ENCODE measurements around the gene RNU4-1. TPM values are rescaled to one million over a fixed set of nuclear protein-coding genes. Genes with fewer than 3 reads are reported as not detected.

Gene RNU4-1
- under 0.01 TPM in 2 replicates for total RNA-seq

DNA sequence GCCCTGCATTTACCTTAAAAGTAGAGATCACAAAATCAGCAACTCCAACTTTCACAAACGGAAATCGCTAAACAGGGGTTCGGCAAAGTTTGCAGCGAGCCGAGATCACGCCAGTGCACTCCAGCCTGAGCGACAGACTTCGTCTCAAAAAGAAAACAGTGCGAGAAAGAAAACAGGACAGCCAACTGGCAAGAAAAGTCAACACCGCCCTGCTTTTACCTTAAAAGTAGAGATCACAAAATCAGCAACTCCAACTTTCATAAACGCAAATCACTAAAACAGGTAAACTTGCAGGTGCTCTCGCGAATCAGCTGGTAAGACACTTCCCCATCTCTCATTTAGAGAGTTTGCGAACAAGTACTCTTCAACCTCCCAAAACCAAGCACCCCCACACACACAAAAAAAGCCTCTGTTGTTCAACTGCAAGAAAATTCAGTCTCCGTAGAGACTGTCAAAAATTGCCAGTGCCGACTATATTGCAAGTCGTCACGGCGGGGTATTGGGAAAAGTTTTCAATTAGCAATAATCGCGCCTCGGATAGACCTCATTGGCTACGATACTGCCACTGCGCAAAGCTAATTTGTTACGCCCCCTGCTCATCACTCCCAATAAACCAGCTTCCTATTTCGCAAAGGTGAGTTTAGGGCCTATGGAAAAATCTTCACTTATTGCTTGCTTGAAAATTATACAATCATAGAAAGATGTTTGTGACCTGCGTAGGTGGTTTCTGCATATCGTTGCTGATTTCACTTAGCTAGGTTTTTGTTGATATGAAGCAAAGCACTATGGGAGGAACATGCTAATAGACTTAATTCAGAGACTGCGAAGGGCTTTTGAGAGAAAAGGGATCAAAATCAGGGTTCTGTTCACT, at the start of gene RNU4-1:
TSS of gene RNU4-1 (minus strand) at position 577 of the 871 bp plus-strand sequence.

DNA sequence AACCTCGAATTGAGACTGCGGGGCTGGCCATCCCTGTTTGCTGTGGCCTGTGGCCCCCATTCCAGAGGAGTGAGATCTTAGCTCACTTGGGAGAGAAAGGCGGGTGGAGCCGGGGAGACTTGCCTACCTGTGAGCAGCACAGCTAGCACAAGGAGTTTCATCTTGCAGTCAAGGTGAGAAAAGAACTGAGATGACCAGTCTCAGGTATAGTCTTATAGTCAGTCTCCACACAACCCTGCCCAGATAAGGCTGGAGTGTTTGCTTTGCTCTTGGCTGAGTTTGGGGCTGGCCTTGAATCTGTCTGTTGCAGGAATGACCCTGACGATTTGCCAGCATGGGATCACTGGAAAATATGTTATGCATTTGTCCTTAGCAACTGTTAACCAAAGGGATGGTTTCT, 34.6 kb upstream of the RNU4-1 start, which contains the start of gene PLA2G1B:
TSS of gene PLA2G1B (minus strand) at position 187 of the 400 bp plus-strand sequence. CDS start at position 161, 26 bp downstream.

DNA sequence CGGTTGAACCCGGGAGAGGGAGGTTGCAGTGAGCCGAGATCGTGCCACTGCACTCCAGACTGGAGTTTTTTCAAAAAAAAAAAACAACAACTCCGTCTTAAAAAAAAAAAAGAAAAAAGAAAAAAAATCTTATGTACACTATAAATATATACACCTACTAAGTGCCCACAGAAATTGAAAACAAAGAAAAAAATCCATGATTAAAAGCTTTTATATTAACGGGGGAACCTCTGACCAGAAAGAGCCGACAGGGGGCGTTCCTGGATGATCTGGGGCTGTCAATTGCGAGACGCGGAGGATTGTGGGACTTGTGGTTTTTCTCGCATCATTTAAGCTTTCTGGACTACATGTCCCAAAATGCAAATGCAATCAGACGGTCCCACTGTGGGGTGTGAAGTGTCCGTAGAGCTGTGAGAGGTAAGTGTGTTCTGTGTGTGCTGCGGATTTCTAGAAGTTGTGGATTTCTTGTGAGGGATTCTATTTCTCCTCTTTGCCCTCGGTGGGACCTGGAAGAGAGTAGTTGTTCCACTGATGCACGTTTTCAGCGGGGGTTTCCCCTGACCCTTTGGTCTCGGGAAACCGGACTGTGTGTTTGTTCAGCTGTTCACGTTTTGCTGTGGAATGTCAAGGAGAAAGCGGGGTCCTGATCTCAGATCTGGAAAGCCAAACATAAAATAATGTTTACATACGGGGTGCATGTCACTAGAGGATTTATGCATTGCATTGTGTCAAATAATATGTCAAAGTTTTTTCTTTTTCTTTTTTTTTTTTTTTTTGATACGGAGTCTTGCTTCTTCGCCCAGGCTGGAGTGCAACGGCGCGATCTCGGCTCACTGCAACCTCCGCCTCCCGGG, 9.2 kb upstream of the RNU4-1 start, which contains the start of gene SIRT4:
TSS of gene SIRT4 (plus strand) at position 360 of the 854 bp plus-strand sequence. CDS start 1,241 bp downstream, outside the sequence.

DNA sequence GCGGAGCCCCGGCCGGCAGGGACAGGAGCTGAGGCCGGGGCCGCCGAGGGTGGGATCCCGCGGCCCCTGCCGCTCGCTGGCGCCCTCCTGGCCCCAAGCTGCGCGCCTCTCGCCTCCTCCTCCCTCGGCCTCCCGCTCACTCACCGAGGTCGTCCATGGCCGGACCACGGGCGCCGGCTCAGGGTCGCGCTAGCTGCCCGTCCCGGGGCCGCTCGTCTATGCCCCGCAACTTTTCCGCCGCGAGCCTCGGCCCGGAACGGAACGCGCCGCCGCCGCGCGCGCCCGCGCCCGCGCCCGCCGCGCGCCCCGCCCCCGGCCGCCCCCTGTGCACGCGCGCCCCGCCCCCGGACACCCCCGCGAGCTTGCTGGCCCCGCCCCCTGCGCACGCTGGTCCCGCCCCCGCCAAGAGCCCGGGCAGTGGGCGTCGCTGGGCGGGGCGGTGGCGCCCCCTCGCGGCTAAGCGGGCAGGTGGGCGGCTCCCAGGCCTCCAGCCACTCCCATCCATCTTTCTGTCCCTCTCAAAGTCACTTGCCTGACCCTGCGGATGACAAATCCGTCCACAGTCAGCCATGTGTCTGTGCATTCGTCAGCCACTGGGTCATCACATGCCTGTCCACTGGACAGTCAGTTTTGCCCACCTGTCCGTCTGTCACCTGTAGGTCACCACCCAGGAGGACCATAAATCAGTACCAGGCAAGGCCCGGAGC, 27.4 kb downstream of the RNU4-1 start, which contains the start of gene PXN:
TSS of gene PXN (minus strand) at position 258 of the 707 bp plus-strand sequence. CDS start at position 157, 101 bp downstream.

Other genes starting within 250 kb of the RNU4-1 start
- 41.2 and 44.3 TPM in 2 replicates for gene RAB35, start 176.5 kb downstream of the RNU4-1 start, total RNA-seq
- 54.3 and 59.0 TPM in 2 replicates for gene GCN1, start 98.5 kb downstream of the RNU4-1 start, total RNA-seq
- gene RPLP0, start 92.1 kb downstream of the RNU4-1 start, total RNA-seq: 2,655 and 2,728 TPM in 2 replicates
- 45.4 and 64.0 TPM in 2 replicates for gene PXN, start 27.5 kb downstream of the RNU4-1 start, total RNA-seq
- gene RNU4-2, start 1.3 kb downstream of the RNU4-1 start, total RNA-seq: under 0.01 TPM in 2 replicates
- 1.5 and 2.5 TPM in 2 replicates for gene SIRT4, start 9.1 kb upstream of the RNU4-1 start, total RNA-seq
- not detected in 2 replicates for gene PLA2G1B, start 34.5 kb upstream of the RNU4-1 start, total RNA-seq
- not detected in 2 replicates for gene MSI1, start 75.9 kb upstream of the RNU4-1 start, total RNA-seq
- 351 and 416 TPM in 2 replicates for gene COX6A1, start 144.9 kb upstream of the RNU4-1 start, total RNA-seq
- 26.9 and 38.2 TPM in 2 replicates for gene TRIAP1, start 153.1 kb upstream of the RNU4-1 start, total RNA-seq
- 17.0 and 22.3 TPM in 2 replicates for gene GATC, start 153.2 kb upstream of the RNU4-1 start, total RNA-seq
- gene SRSF9, start 176.5 kb upstream of the RNU4-1 start, total RNA-seq: 268 and 272 TPM in 2 replicates
- gene DYNLL1, start 202.9 kb upstream of the RNU4-1 start, total RNA-seq: 298 and 344 TPM in 2 replicates
- gene COQ5, start 235.9 kb upstream of the RNU4-1 start, total RNA-seq: 17.3 and 23.9 TPM in 2 replicates
- gene RNF10, start 241.1 kb upstream of the RNU4-1 start, total RNA-seq: 81.7 and 97.4 TPM in 2 replicates